HG02938 (cell line): ENCODE results near the gene FZD1.
A peak's percentile ranks its signal among the peaks of the same experiment; 100 is the strongest.

Experiments
- ATAC-seq: cut with Tn5 transposase; IDR thresholded peaks from one replicate; pipeline ENCODE4 v1.9.1; 2021; ENCODE audit warnings: mild to moderate bottlenecking, moderate library complexity; ENCODE audit not compliant: unreplicated experiment

FZD1 gene

DNA sequence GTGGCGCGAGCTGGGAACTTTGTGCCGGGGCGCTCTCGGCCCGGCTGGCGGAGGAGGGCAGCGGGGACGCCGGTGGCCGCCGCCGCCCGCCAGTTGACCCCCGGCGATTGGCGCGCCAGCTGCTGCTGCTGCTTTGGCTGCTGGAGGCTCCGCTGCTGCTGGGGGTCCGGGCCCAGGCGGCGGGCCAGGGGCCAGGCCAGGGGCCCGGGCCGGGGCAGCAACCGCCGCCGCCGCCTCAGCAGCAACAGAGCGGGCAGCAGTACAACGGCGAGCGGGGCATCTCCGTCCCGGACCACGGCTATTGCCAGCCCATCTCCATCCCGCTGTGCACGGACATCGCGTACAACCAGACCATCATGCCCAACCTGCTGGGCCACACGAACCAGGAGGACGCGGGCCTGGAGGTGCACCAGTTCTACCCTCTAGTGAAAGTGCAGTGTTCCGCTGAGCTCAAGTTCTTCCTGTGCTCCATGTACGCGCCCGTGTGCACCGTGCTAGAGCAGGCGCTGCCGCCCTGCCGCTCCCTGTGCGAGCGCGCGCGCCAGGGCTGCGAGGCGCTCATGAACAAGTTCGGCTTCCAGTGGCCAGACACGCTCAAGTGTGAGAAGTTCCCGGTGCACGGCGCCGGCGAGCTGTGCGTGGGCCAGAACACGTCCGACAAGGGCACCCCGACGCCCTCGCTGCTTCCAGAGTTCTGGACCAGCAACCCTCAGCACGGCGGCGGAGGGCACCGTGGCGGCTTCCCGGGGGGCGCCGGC lies 870 bp downstream of the FZD1 start:
- ATAC-seq, result peak; percentile 41

DNA sequence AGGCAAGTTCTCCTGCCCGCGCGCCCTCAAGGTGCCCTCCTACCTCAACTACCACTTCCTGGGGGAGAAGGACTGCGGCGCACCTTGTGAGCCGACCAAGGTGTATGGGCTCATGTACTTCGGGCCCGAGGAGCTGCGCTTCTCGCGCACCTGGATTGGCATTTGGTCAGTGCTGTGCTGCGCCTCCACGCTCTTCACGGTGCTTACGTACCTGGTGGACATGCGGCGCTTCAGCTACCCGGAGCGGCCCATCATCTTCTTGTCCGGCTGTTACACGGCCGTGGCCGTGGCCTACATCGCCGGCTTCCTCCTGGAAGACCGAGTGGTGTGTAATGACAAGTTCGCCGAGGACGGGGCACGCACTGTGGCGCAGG lies 1.4 kb downstream of the FZD1 start:
- ATAC-seq, result no peak

DNA sequence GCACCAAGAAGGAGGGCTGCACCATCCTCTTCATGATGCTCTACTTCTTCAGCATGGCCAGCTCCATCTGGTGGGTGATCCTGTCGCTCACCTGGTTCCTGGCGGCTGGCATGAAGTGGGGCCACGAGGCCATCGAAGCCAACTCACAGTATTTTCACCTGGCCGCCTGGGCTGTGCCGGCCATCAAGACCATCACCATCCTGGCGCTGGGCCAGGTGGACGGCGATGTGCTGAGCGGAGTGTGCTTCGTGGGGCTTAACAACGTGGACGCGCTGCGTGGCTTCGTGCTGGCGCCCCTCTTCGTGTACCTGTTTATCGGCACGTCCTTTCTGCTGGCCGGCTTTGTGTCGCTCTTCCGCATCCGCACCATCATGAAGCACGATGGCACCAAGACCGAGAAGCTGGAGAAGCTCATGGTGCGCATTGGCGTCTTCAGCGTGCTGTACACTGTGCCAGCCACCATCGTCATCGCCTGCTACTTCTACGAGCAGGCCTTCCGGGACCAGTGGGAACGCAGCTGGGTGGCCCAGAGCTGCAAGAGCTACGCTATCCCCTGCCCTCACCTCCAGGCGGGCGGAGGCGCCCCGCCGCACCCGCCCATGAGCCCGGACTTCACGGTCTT lies 1.9 kb downstream of the FZD1 start:
- ATAC-seq, result no peak

DNA sequence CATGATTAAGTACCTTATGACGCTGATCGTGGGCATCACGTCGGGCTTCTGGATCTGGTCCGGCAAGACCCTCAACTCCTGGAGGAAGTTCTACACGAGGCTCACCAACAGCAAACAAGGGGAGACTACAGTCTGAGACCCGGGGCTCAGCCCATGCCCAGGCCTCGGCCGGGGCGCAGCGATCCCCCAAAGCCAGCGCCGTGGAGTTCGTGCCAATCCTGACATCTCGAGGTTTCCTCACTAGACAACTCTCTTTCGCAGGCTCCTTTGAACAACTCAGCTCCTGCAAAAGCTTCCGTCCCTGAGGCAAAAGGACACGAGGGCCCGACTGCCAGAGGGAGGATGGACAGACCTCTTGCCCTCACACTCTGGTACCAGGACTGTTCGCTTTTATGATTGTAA lies 2.5 kb downstream of the FZD1 start:
- no peak for ATAC-seq

DNA sequence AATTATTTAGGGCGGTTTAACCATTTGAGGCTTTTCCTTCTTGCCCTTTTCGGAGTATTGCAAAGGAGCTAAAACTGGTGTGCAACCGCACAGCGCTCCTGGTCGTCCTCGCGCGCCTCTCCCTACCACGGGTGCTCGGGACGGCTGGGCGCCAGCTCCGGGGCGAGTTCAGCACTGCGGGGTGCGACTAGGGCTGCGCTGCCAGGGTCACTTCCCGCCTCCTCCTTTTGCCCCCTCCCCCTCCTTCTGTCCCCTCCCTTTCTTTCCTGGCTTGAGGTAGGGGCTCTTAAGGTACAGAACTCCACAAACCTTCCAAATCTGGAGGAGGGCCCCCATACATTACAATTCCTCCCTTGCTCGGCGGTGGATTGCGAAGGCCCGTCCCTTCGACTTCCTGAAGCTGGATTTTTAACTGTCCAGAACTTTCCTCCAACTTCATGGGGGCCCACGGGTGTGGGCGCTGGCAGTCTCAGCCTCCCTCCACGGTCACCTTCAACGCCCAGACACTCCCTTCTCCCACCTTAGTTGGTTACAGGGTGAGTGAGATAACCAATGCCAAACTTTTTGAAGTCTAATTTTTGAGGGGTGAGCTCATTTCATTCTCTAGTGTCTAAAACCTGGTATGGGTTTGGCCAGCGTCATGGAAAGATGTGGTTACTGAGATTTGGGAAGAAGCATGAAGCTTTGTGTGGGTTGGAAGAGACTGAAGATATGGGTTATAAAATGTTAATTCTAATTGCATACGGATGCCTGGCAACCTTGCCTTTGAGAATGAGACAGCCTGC lies 3.1 kb downstream of the FZD1 start:
- no peak for ATAC-seq

DNA sequence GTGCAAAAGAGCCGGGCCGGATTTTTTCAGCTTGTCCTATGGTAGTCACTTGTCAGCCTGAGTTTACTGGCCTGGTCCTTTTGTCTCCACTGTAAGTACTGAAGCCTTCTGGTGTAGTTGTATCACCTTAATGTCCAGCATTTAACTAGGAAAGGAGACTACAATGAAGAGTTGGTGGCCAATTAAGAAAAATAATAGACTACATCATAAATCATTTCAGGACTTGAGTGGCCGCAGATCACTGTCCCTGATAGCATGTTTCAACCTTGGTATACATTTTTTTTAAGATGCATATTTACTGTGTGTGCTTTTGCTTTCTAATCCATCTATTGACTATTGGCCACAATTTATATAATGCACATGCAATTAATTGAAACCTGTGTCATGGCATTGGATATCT lies 6.1 kb downstream of the FZD1 start:
- no peak for ATAC-seq

DNA sequence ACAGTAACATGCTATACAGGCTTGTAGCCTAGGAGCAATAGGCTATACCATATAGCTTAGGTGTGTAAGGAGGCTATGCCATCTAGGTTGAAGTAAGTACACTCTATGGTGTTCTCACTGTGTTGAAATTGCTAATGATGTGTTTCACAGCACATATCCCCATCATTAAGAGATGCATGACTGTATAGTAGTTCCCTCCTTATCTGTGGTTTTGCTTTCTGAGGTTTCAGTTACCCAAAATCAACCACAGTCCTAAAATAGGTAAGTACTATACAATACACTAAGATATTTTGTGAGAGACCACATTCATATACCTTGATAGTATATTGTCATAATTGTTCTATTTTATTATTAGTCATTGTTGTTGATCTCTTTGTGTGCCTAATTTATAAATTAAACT lies 12.7 kb downstream of the FZD1 start:
- ATAC-seq, result peak; percentile 94

DNA sequence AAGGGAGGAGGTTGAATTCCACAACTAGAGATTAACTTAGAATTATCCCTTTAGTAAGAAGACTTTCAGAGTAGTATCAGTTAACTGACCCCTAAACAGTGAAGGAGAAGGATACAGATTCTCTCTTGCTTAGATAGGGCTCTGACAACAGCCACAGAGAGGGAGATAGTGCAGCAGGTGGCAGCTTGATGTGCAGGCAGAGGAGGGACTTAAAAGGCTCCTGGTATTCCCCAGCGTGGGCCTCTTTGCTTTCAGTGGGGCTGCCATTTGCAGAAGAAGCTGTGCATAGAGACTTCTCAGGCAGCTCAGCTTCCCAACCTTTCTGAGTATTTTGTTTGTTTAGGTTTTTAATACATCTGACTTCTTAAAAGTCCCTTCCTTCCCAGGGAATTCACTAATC lies 16.0 kb downstream of the FZD1 start:
- peak; percentile 38 for ATAC-seq

DNA sequence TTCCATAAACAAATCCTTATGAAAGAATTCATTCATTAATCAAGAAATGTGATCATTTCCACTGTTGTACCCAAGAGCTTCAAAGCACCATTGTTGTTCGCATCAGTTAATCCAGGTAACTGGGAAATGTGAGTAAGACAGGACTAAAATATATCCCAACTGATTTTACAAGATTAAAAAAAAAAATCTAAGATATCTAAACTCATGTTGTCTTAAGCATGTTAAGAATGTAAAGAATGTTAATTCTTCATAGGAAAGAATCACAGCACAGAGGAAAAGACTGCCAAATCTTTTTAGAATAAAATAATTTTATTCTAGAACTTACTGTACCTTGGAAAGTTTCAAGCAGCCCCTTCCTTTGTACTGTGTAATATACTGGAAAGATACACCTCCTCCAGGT lies 16.4 kb downstream of the FZD1 start:
- ATAC-seq, result no peak

DNA sequence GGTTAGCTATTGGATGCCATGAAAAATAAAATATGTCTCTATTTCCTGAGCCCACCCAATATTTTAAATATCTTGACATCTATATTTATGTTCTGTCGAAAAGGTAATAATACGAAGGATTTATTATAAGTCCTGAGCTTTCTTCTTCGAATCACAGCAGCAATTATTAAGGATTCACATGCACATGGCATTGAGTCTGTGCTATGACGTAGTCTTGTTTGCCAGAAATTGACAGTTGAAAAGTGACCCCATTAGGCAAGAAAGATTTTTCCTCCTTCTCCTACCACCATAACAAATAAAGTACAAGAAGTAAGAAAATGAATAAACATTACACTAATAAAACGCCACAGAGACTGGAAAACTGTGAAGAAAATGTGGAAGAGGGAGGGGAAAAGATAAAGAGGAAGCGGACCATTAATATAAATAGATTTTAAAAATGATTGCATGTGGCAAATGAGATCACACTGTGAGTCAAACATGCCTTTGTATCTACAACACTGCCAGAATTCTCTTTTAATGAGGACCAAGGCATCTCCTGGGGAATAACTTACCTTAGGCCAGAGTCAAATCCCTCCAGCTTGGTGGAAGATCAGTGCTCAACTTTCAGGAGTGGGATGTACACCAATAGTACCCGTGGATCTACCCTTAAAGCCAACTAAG lies 21.6 kb downstream of the FZD1 start:
- no peak for ATAC-seq

DNA sequence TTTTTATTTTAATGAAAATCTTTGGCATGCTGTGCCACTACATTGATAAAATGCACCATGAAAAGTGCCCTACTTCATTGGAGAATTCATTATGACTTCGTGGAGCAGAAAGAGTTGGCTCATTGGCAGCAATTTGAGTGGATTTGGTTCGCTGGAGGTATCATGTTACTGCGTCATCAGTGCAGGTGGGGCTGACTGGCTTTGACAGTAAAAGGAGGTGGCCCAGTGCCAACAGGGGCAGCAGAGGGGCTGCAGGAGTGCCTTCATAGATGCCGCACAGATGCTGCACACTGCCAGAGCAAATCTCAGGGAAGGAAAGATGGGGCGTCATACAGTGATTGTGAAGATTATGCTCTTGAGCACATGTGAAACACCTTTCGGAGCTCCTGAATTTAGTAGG lies 22.2 kb downstream of the FZD1 start:
- no peak for ATAC-seq

DNA sequence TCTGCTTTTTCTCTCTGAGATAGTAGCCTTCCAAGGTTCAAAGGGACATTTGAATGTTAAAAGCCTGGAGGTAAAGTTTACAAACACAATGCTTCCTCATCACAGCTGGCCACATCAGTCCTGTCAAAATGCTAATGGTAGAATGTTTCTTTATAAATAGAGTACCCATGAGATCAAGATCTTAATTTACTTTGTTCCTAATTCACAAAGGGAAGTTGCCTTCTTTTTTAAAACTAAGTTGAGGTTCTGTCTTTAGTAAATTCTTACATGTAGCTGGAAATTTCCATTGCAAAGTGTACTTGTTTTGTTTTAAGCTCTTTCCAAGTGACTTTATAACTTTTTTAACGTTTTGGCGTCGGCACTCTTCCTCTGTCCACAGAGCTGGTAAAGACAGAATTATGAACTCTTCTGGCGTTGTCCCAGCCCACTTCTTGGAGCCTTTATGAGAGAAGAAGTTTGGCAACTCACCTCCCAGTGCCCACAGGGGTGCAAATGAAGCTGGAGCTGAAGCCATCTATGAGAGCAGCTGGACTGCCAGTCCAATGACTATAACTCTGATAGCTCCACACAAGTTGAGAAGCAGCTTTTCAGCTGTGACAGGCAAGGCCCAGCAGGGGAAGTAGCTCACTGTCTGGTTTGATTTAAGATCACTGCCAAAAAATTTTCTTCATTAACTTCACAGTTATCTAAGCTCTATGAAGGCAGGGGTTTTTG lies 23.3 kb downstream of the FZD1 start:
- ATAC-seq, result no peak

DNA sequence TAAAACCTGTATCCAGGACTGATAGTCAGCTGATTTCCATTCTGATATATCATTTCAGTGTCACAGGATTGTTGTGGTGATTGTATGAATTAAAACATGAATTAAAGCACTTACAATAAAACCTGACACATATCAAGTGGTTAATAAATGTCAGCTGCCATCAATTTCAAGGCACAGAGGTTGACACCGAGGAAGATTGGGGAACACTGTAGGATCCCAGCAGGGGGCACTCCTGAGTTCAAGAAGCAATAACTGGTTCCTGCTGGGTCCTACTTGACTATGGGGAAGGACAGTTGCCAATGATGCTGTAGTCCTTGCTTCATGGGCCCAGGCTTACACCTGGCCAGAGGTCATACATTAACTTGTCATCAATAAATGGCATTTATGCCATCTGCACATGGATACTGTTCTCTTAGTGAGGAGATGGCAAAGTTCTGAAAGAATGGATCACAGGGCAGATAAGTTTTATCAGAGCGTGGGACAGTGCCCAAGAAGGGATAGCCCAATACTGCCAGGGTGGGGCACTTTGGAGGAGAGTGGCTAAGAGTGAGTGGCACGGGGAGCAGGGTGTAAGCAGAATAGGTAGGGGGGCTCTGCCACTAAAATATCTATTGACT lies 24.1 kb downstream of the FZD1 start:
- no peak for ATAC-seq

DNA sequence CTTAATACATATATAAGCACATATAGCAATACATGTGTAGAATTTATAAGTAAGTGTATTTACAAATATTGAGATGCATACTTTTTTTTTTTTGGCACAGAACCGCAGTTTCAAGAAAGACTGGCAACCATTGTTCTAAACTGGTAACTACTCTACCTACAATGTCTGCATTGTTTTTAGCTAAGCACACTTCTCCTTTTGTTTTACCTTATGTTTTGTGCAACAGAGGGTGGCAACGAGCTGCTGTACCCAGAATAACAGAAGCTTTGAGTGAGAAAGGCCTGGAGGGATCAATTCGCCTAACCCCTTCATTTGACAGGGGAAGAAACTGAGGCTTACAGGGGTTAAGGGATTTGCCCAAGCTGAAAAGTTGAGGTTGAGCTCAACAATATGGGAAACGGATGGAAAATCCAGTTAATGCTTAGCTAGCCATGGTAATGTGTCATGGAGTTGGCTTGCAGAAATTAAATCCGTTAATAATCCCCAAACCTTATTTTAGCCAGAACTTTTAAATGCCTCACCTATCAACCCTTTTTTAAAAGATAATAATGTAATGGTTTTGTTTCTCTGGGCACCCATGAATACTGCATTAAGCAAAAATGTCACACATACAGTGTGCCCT lies 25.5 kb downstream of the FZD1 start:
- ATAC-seq, result no peak

DNA sequence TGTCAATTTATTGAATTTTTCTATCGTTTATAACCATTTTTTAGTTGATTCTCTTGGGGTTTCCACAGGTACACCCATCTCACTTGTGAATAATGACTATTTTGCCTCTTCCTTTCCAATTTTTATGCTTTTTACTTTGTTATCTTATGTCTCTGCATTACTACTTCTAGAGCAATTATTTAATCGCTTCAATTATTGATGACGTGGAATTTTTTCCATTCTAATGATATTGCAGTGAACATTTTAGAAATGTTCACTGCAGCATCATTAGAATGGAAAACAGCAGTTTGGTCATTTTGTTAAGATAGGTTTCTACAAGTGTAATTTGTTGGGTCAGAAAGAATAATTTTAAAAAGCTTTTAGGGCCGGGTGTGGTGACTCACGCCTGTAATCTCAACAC lies 27.1 kb downstream of the FZD1 start:
- ATAC-seq, result no peak

DNA sequence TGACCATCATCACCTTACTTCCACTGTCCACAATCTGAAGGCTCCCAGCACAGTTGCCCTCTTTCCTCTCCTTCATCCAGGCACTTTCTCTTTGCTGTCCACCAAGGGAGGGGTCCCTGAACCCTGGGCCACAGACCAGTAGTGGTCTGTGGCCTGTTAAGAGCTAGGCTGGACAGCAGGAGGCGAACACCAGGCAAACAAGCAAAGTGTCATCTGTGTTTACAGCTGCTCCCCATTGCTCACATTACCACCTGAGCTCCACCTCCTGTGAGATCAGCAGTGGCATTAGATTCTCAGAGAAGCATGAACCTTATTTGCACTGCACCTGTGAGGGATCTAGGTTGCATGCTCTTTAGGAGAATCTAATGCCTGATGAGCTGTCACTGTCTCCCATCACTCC lies 27.7 kb downstream of the FZD1 start:
- no peak for ATAC-seq

DNA sequence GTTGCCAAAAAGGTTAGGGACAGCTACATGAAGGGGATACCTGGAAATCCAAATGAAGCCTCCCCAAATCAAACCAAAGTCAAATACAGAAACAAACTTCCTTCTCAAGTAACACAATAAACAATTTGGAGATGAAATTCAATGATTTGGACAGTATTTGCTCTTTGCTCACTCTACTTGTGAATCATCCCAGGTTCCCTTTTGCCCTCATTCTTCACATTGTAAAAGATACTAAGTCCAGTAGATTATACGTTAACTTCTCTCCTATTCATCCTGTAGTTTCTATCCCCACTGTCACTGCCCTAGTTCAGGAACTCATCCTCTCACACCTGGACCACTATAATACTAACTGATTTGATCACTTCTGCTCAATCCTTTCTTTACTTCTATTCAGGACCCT lies 28.3 kb downstream of the FZD1 start:
- ATAC-seq, result no peak

DNA sequence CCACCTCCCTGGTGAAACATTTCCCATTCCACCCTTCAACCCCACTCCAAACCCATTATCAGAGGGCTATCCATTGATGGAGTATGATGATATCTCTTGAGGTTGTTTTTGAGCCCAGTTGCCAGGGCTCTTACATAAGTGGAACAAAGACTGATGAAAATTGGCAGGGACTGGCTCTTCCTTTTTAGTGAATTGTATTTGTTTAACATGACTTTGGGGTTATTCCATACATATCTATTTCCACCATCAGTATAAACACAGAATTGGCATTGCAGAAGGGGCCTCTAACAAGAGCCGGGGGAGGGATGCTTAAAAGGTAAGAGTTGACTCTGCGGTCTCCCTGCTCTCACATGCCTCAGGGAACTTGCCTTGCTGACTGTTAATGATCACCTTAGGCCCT lies 28.9 kb downstream of the FZD1 start:
- ATAC-seq, result no peak

DNA sequence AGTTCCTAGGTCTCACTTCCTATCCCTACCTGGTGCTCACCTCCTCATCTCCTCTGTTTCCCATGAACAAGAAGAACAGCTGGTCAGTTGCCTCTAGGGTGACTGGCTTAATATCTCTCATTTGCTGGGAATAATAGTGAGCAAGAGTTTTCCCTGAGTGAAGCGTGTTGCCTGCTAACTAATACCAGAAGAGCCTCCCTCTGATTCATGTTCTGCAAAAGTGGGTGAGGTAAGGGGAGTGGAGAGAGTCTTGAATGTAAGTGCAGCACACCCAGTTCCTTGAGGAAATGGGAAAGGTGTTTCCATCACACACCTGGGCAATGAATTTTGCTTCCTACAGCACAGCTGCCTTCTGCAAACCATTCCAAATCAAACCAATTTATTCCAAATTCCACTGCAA lies 29.6 kb downstream of the FZD1 start:
- ATAC-seq, result no peak

DNA sequence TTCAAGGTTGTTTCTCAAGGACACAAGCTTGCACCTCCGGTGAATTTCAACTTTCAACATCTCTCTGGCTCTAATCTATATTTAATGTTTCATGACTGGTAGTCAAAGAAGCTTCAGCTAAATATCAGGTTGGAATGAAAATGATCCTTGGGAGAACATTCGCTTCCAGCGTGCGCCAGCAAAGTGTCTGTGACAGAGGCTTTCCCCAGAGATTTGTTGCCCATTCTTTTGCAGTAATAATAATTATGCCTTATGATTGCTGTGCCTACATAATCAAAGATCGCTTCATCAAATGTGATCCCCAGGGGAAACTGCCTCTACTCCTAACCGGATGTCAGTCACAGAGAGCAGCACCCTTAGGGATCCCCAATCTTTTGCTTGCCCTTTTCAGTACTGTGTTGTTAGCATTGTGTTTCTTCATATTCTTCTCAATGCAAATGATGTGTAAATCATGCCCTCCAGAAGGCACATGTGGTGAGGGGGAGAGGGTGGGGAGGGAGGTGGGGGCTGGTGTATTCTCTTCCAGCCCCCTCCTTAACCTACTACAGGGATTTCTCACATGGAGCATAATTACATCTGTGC lies 30.5 kb downstream of the FZD1 start:
- ATAC-seq, result no peak
